Type B pancreatic cell (in vitro differentiated cells): ENCODE results near the gene LAMB4. TPM values are rescaled to one million over a fixed set of nuclear protein-coding genes. Genes with fewer than 3 reads are reported as not detected.

Experiments
- DNase-seq: peaks from one replicate; pipeline ENCODE4 v3.0.0; 2021; ENCODE audit warnings: mixed read lengths; ENCODE audit not compliant: unreplicated experiment; ENCODE audit errors: extremely low spot score
- H3K27ac Mint-ChIP-seq: 2 replicates; pipeline ENCODE4 v1.8.0; 2021; ENCODE audit warnings: mild to moderate bottlenecking, mixed read lengths
- H3K27me3 Mint-ChIP-seq: 2 replicates; pipeline ENCODE4 v1.8.0; 2021; ENCODE audit warnings: mixed read lengths
- H3K36me3 Mint-ChIP-seq: 2 replicates; pipeline ENCODE4 v1.8.0; 2021; ENCODE audit warnings: mixed read lengths
- H3K4me1 Mint-ChIP-seq: one replicate; pipeline ENCODE4 v1.8.0; 2021; ENCODE audit warnings: mixed read lengths; ENCODE audit not compliant: unreplicated experiment
- H3K4me3 Mint-ChIP-seq: 2 replicates; pipeline ENCODE4 v1.8.0; 2021; ENCODE audit warnings: mild to moderate bottlenecking, mixed read lengths
- H3K9me3 Mint-ChIP-seq: 2 replicates; pipeline ENCODE4 v1.8.0; 2021; ENCODE audit warnings: mixed read lengths
- CTCF ChIP-seq: fragments of 200-600 bp; sonication (generic); conservative IDR thresholded peaks from 2 replicates; pipeline ENCODE4 v1.5.0; 2021; ENCODE audit warnings: antibody characterized with exemption, mild to moderate bottlenecking
- total RNA-seq: library from RNA; stranded (reverse); gene quantifications from 2 replicates; pipeline ENCODE4 v1.2.1, GENCODE V29; 2021; ENCODE audit warnings: low replicate concordance

Gene LAMB4
- total RNA-seq, 1 donor from 2014 or later, result 1.3 TPM

- DNase-seq, result no peak
- H3K27ac Mint-ChIP-seq, result no peak overlapping the region
- H3K36me3 Mint-ChIP-seq, result peaks cover 29% of the 10 kb centered on the region
- H3K9me3 Mint-ChIP-seq, result no peaks in the 10 kb centered on the region
- peaks cover 44% of the 10 kb centered on the region for H3K27me3 Mint-ChIP-seq
- peak overlapping the region; percentile 67 for H3K4me3 Mint-ChIP-seq
- peaks cover 58% of the 10 kb centered on the region for H3K4me1 Mint-ChIP-seq
- no peak for TF ChIP-seq CTCF
These were observed 130.2 kb downstream of the LAMB4 start for GRCh38 chr7:107999779-108000560.

DNA sequence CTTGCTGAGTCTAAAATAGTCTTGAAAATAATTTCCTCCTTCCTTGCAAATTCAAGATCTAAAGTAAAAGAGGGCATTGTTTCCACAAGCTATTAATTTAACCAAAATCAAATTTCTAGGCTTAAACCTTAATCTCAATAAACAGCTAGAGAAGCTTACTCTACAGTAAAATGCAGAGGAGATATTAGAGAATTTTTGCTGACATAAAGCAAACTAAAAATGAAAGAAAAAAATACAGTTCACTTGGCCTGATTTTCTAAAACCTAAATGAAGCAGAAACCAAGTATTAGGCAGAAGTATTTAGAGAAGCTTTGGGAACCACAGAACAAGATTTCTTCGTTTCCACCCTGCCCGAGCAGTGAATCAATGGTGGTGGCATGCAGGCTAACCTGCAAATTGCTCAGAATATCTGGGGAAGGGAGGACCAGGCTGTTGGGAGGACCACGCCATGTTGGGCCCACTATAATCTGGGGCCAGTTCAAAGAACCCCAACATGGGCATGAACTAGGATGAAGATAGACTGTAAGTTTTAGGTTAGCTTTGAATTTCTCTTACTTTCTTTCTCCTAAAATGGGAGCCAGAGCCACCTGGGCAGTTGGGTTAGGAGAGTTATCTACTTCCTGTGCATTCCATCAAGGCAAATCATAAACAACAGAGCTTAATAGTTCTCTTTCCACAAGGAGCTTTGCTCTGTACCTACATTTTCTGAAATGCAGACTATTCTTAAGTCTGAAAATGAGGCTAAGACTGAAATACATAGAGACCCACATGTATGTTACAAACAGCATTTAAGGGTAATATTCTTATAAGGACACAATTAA is 131.3 kb downstream of the LAMB4 start:
- no peak for DNase-seq
- peak overlapping the region; percentile 67 for H3K4me3 Mint-ChIP-seq
- H3K27ac Mint-ChIP-seq, result peak overlapping the region; percentile 22
- peaks cover 58% of the 10 kb centered on the region for H3K4me1 Mint-ChIP-seq
- TF ChIP-seq CTCF, result no peak
- no peaks in the 10 kb centered on the region for H3K9me3 Mint-ChIP-seq
- H3K36me3 Mint-ChIP-seq, result peaks cover 31% of the 10 kb centered on the region
- H3K27me3 Mint-ChIP-seq, result peaks cover 37% of the 10 kb centered on the region

GRCh38 chr7:107998150-107998549 is 132.0 kb downstream of the LAMB4 start:
- TF ChIP-seq CTCF, result no peak
- peak overlapping the region; percentile 67 for H3K27ac Mint-ChIP-seq
- H3K36me3 Mint-ChIP-seq, result peaks cover 38% of the 10 kb centered on the region
- peaks cover 33% of the 10 kb centered on the region for H3K27me3 Mint-ChIP-seq
- peak overlapping the region; percentile 65 for H3K4me3 Mint-ChIP-seq
- no peaks in the 10 kb centered on the region for H3K9me3 Mint-ChIP-seq
- H3K4me1 Mint-ChIP-seq, result peaks cover 64% of the 10 kb centered on the region
- no peak for DNase-seq

DNA sequence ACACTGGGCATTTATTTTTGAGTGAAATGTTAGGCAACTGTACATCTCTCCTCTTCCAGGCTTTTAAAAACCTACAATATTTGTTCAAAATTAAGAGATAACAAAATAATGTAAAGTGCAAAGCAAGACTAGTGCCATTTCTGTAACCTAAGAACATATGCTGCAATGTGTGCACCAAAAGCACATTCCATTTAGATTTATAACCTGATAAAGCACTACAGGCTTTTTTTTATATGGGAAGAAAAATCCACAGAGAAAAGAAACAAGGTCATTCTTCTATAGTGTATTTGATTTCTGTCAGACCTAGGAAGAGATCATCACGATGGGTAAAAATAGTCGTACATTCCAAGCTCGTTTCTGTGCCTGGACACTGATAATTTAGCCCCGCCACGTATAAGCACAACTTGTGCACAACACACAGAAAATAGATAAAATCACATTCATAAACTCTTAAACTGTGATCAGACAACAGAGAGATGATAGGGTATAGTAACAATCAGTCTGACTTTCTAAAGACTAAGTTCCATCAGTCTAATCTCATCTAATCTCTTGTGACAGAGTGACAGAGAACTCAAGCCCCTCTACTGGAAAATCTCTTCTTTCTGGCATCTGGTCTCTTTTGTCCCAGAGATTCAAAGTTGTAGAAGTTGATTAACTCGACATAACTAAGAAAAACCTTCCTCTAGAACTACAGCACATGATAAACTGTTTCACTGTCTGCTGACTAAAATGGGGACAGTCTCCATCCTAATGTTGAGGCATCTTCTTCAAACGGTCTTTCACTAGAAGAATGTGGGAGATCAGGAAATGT is 133.9 kb downstream of the LAMB4 start:
- peaks cover 64% of the 10 kb centered on the region for H3K4me1 Mint-ChIP-seq
- TF ChIP-seq CTCF, result no peak
- H3K27me3 Mint-ChIP-seq, result peaks cover 30% of the 10 kb centered on the region
- no peak for DNase-seq
- H3K27ac Mint-ChIP-seq, result peak overlapping the region; percentile 78
- no peaks in the 10 kb centered on the region for H3K9me3 Mint-ChIP-seq
- H3K4me3 Mint-ChIP-seq, result peak overlapping the region; percentile 79
- H3K36me3 Mint-ChIP-seq, result peaks cover 42% of the 10 kb centered on the region

- peaks cover 63% of the 10 kb centered on the region for H3K4me1 Mint-ChIP-seq
- H3K4me3 Mint-ChIP-seq, result peak overlapping the region; percentile 79
- peaks cover 24% of the 10 kb centered on the region for H3K27me3 Mint-ChIP-seq
- no peaks in the 10 kb centered on the region for H3K9me3 Mint-ChIP-seq
- no peak for TF ChIP-seq CTCF
- H3K36me3 Mint-ChIP-seq, result peaks cover 42% of the 10 kb centered on the region
- H3K27ac Mint-ChIP-seq, result peak overlapping the region; percentile 78
- no peak for DNase-seq
These were observed 134.7 kb downstream of the LAMB4 start for GRCh38 chr7:107995184-107996071.
